Measurements from ENCODE around the gene WDR45B.
"Not testable (repeated sequence)": the region's sequence is repeated elsewhere in the genome, so short reads cannot be mapped to it uniquely, and the experiment has no call there.

Gene WDR45B

GRCh38 chr17:82593590-82594087, 54.6 kb downstream of the WDR45B start:
- ATAC-seq (no peak), DNase-seq (no peak)
- H3K27me3 Mint-ChIP-seq: no peaks in the 10 kb centered on the region
- peak overlapping the region; percentile 81 to 86 for H3K4me3 Mint-ChIP-seq
- H3K9me3 Mint-ChIP-seq: no peaks in the 10 kb centered on the region
- peaks cover 46% of the 10 kb centered on the region for H3K4me1 Mint-ChIP-seq
- H3K27ac Mint-ChIP-seq: peak overlapping the region; percentile 75 to 79

- Mint-ChIP-seq H3K27me3 (no peaks in the 10 kb centered on the region), H3K4me3 (peak overlapping the region; percentile 81 to 86), H3K9me3 (no peaks in the 10 kb centered on the region), H3K27ac (peak overlapping the region; percentile 75 to 79), H3K4me1 (peaks cover 51% of the 10 kb centered on the region)
- DNase-seq (peak; percentile 44 to 70), ATAC-seq (peak; percentile 52)
These were observed 55.3 kb downstream of the WDR45B start for GRCh38 chr17:82592767-82593589.

- H3K27me3 Mint-ChIP-seq: no peaks in the 10 kb centered on the region
- DNase-seq (no peak), ATAC-seq (no peak)
- peaks cover 58% of the 10 kb centered on the region for H3K4me1 Mint-ChIP-seq
- H3K27ac Mint-ChIP-seq: peak overlapping the region; percentile 0 to 79
- H3K9me3 Mint-ChIP-seq: no peaks in the 10 kb centered on the region
- peak overlapping the region; percentile 81 to 86 for H3K4me3 Mint-ChIP-seq
These were observed 55.9 kb downstream of the WDR45B start for GRCh38 chr17:82592289-82592766.

GRCh38 chr17:82590881-82591539, 57.2 kb downstream of the WDR45B start:
- no peak for DNase-seq
- H3K9me3 Mint-ChIP-seq: no peaks in the 10 kb centered on the region
- no peaks in the 10 kb centered on the region for H3K27me3 Mint-ChIP-seq
- no peak overlapping the region for H3K4me3 Mint-ChIP-seq
- H3K4me1 Mint-ChIP-seq: peaks cover 69% of the 10 kb centered on the region
- peak overlapping the region in 1 of 2 donors; percentile 45 for H3K27ac Mint-ChIP-seq
- no peak for ATAC-seq

GRCh38 chr17:82590216-82590615, 58.0 kb downstream of the WDR45B start:
- ATAC-seq (no peak), DNase-seq (no peak)
- H3K9me3 Mint-ChIP-seq: no peaks in the 10 kb centered on the region
- peaks cover 76% of the 10 kb centered on the region for H3K4me1 Mint-ChIP-seq
- H3K4me3 Mint-ChIP-seq: no peak overlapping the region
- H3K27ac Mint-ChIP-seq: peak overlapping the region in 1 of 2 donors; percentile 75
- no peaks in the 10 kb centered on the region for H3K27me3 Mint-ChIP-seq

GRCh38 chr17:82589851-82590180, 58.4 kb downstream of the WDR45B start:
- no peaks in the 10 kb centered on the region for H3K9me3 Mint-ChIP-seq
- H3K4me3 Mint-ChIP-seq: no peak overlapping the region
- ATAC-seq: no peak
- no peak for DNase-seq
- H3K27ac Mint-ChIP-seq: no peak overlapping the region
- peaks cover 78% of the 10 kb centered on the region for H3K4me1 Mint-ChIP-seq
- H3K27me3 Mint-ChIP-seq: no peaks in the 10 kb centered on the region

GRCh38 chr17:82588266-82589175, 59.7 kb downstream of the WDR45B start:
- peaks cover 74% of the 10 kb centered on the region for H3K4me1 Mint-ChIP-seq
- ATAC-seq: no peak
- DNase-seq: no peak
- H3K27me3 Mint-ChIP-seq: no peaks in the 10 kb centered on the region
- no peaks in the 10 kb centered on the region for H3K9me3 Mint-ChIP-seq
- H3K4me3 Mint-ChIP-seq: no peak overlapping the region
- H3K27ac Mint-ChIP-seq: peak overlapping the region in 1 of 2 donors; percentile 91

- DNase-seq (peak in 1 of 2 donors; percentile 32), ATAC-seq (peak; percentile 32)
- H3K27ac Mint-ChIP-seq: peak overlapping the region in 1 of 2 donors; percentile 27
- H3K4me1 Mint-ChIP-seq: peaks cover 65% of the 10 kb centered on the region
- no peaks in the 10 kb centered on the region for H3K27me3 Mint-ChIP-seq
- H3K9me3 Mint-ChIP-seq: no peaks in the 10 kb centered on the region
- H3K4me3 Mint-ChIP-seq: no peak overlapping the region
These were observed 60.8 kb downstream of the WDR45B start for GRCh38 chr17:82587234-82588086.

GRCh38 chr17:82586576-82587233, 61.5 kb downstream of the WDR45B start:
- H3K4me1 Mint-ChIP-seq: peaks cover 57% of the 10 kb centered on the region
- ATAC-seq: no peak

GRCh38 chr17:82585935-82586575, 62.2 kb downstream of the WDR45B start:
- H3K4me3 Mint-ChIP-seq: peak overlapping the region in 1 of 2 donors; percentile 18
- peak overlapping the region; percentile 59 to 61 for H3K27ac Mint-ChIP-seq
- DNase-seq, H3K27me3 Mint-ChIP-seq, H3K9me3 Mint-ChIP-seq, ATAC-seq: not testable (repeated sequence)
- H3K4me1 Mint-ChIP-seq: peaks cover 50% of the 10 kb centered on the region

More at GRCh38 chr17:82586576-82587233, 61.5 kb downstream of the WDR45B start:
- DNase-seq: no peak
- Mint-ChIP-seq H3K27ac (peak overlapping the region in 1 of 2 donors; percentile 14), H3K4me3 (no peak overlapping the region), H3K27me3 (no peaks in the 10 kb centered on the region), H3K9me3 (no peaks in the 10 kb centered on the region)

GRCh38 chr17:82583720-82584234, 64.5 kb downstream of the WDR45B start:
- H3K27me3 Mint-ChIP-seq: no peaks in the 10 kb centered on the region
- H3K4me3 Mint-ChIP-seq: no peak overlapping the region
- no peaks in the 10 kb centered on the region for H3K9me3 Mint-ChIP-seq
- H3K4me1 Mint-ChIP-seq: peaks cover 48% of the 10 kb centered on the region
- H3K27ac Mint-ChIP-seq: peak overlapping the region; percentile 54 to 61
- ATAC-seq: no peak
- DNase-seq: no peak

- Mint-ChIP-seq H3K27me3 (no peaks in the 10 kb centered on the region), H3K4me3 (no peak overlapping the region), H3K4me1 (peaks cover 42% of the 10 kb centered on the region), H3K9me3 (no peaks in the 10 kb centered on the region), H3K27ac (peak overlapping the region; percentile 7 to 37)
- DNase-seq: no peak
- ATAC-seq: no peak
These were observed 65.5 kb downstream of the WDR45B start for GRCh38 chr17:82582709-82583108.

GRCh38 chr17:82582213-82582612, 66.0 kb downstream of the WDR45B start:
- Mint-ChIP-seq H3K27me3 (no peaks in the 10 kb centered on the region), H3K27ac (peak overlapping the region; percentile 4 to 57), H3K4me1 (peaks cover 37% of the 10 kb centered on the region), H3K9me3 (no peaks in the 10 kb centered on the region), H3K4me3 (no peak overlapping the region)
- DNase-seq (no peak), ATAC-seq (no peak)

Data from stimulated activated naive CD8-positive, alpha-beta T cell treated with anti-CD3 and anti-CD28 coated beads, Interleukin-15, amount 100 ng/mL, for 72 hours (primary cell).